H9 (cell line): ENCODE measurements around the gene F11. TPM values are rescaled to one million over a fixed set of nuclear protein-coding genes. Genes with fewer than 3 reads are reported as not detected.

ENCODE experiments used
- DNase-seq: peaks from one replicate; pipeline ENCODE4 v3.0.0-alpha.2; 2017
- H2AFZ ChIP-seq: one replicate; pipeline ENCODE4 v1.6.1; 2013; ENCODE audit warnings: mild to moderate bottlenecking, low read length, control low read depth, moderate library complexity
- H2AK5ac ChIP-seq: 2 replicates; pipeline ENCODE4 v1.6.1; 2013; ENCODE audit warnings: low read length, control low read depth, mixed read lengths; ENCODE audit not compliant: insufficient read length
- H2BK120ac ChIP-seq: one replicate; pipeline ENCODE4 v1.6.1; 2013; ENCODE audit warnings: low read depth, mild to moderate bottlenecking, low read length, control low read depth, inconsistent platforms; ENCODE audit not compliant: poor library complexity, severe bottlenecking
- H2BK12ac ChIP-seq: 2 replicates; pipeline ENCODE4 v1.6.1; 2013; ENCODE audit warnings: low read length, control low read depth, mixed read lengths, low read depth; ENCODE audit not compliant: insufficient read length
- H2BK15ac ChIP-seq: 2 replicates; pipeline ENCODE4 v1.6.1; 2013; ENCODE audit warnings: low read depth, low read length, control low read depth
- H2BK20ac ChIP-seq: one replicate; pipeline ENCODE4 v1.6.1; 2013; ENCODE audit warnings: low read depth, mild to moderate bottlenecking, low read length, control low read depth, inconsistent platforms; ENCODE audit not compliant: poor library complexity, severe bottlenecking
- H2BK5ac ChIP-seq: 2 replicates; pipeline ENCODE4 v1.6.1; 2013; ENCODE audit warnings: low read length, control low read depth, mixed read lengths; ENCODE audit not compliant: insufficient read length
- H3K14ac ChIP-seq: 2 replicates; pipeline ENCODE4 v1.6.1; 2013; ENCODE audit warnings: low read length, control low read depth; ENCODE audit not compliant: insufficient read depth
- H3K18ac ChIP-seq: 2 replicates; pipeline ENCODE4 v1.6.1; 2013; ENCODE audit warnings: low read depth, mild to moderate bottlenecking, mixed read lengths, low read length, control low read depth; ENCODE audit not compliant: insufficient read length
- H3K23ac ChIP-seq: 2 replicates; pipeline ENCODE4 v1.6.1; 2013; ENCODE audit warnings: low read length, control low read depth, mixed read lengths, low read depth; ENCODE audit not compliant: insufficient read length
- H3K23me2 ChIP-seq: 2 replicates; pipeline ENCODE4 v1.6.1; 2013; ENCODE audit warnings: low read depth, mild to moderate bottlenecking, mixed read lengths, low read length, control low read depth; ENCODE audit not compliant: insufficient read length, poor library complexity, severe bottlenecking
- H3K27ac ChIP-seq: 2 replicates; pipeline ENCODE4 v1.5.1; 2013; ENCODE audit warnings: low read length, control low read depth, mixed read lengths, low read depth; ENCODE audit not compliant: insufficient read length
- H3K27me3 ChIP-seq: 2 replicates; pipeline ENCODE4 v1.6.1; 2013; ENCODE audit warnings: low read length, control low read depth, inconsistent platforms; ENCODE audit not compliant: insufficient read depth
- H3K4ac ChIP-seq: 2 replicates; pipeline ENCODE4 v1.6.1; 2013; ENCODE audit warnings: low read depth, mild to moderate bottlenecking, control low read depth, inconsistent platforms, low read length, moderate library complexity
- H3K4me1 ChIP-seq: 2 replicates; pipeline ENCODE4 v1.6.1; 2013; ENCODE audit warnings: low read length, control low read depth, inconsistent platforms; ENCODE audit not compliant: insufficient read depth
- H3K4me2 ChIP-seq: 2 replicates; pipeline ENCODE4 v1.6.1; 2013; ENCODE audit warnings: low read length, control low read depth, mixed read lengths; ENCODE audit not compliant: insufficient read length, insufficient read depth
- H3K56ac ChIP-seq: 2 replicates; pipeline ENCODE4 v1.6.1; 2013; ENCODE audit warnings: low read depth, mild to moderate bottlenecking, mixed read lengths, low read length, control low read depth; ENCODE audit not compliant: insufficient read length
- H3K79me1 ChIP-seq: 2 replicates; pipeline ENCODE4 v1.6.1; 2013; ENCODE audit warnings: low read depth, mild to moderate bottlenecking, moderate library complexity, low read length, control low read depth, inconsistent platforms; ENCODE audit not compliant: insufficient read depth, poor library complexity, severe bottlenecking
- H3K79me2 ChIP-seq: 2 replicates; pipeline ENCODE4 v1.6.1; 2013; ENCODE audit warnings: low read length, control low read depth, inconsistent platforms; ENCODE audit not compliant: insufficient read depth
- H3K9ac ChIP-seq: 2 replicates; pipeline ENCODE4 v1.6.1; 2013; ENCODE audit warnings: low read length, control low read depth, mixed read lengths; ENCODE audit not compliant: insufficient read length; ENCODE audit errors: extremely low read depth
- H3K9me3 ChIP-seq: one replicate; pipeline ENCODE4 v1.6.1; 2013; ENCODE audit warnings: low read depth, low read length, inconsistent platforms; ENCODE audit not compliant: control insufficient read depth
- H3T11ph ChIP-seq: one replicate; pipeline ENCODE4 v1.6.1; 2013; ENCODE audit warnings: mild to moderate bottlenecking, low read length, control low read depth, inconsistent platforms
- H4K20me1 ChIP-seq: one replicate; pipeline ENCODE4 v1.6.1; 2013; ENCODE audit not compliant: control insufficient read depth, insufficient read length, insufficient read depth
- H4K5ac ChIP-seq: 2 replicates; pipeline ENCODE4 v1.6.1; 2013; ENCODE audit warnings: low read depth, mild to moderate bottlenecking, mixed read lengths, low read length, control low read depth; ENCODE audit not compliant: insufficient read length
- H4K8ac ChIP-seq: replicated peaks from 2 replicates; pipeline ENCODE4 v1.6.1; 2013; ENCODE audit warnings: low read length, control low read depth, mixed read lengths, low read depth; ENCODE audit not compliant: insufficient read length
- H4K91ac ChIP-seq: 2 replicates; pipeline ENCODE4 v1.6.1; 2013; ENCODE audit warnings: low read depth, mild to moderate bottlenecking, moderate library complexity, mixed read lengths, low read length, control low read depth; ENCODE audit not compliant: insufficient read length
- H3K27ac Mint-ChIP-seq, 3 experiments: 2 replicates in 2 of 3; 3 replicates in 1 of 3; pipeline ENCODE4 v1.8.0; 2020 to 2021; ENCODE audit warnings: mixed read lengths in 3 of 3, mild to moderate bottlenecking in 1 of 3, moderate library complexity in 1 of 3
- H3K27me3 Mint-ChIP-seq: 2 replicates; pipeline ENCODE4 v1.8.0; 2021; ENCODE audit warnings: low read depth, mild to moderate bottlenecking, moderate library complexity, mixed read lengths
- H3K36me3 Mint-ChIP-seq, 3 experiments: 2 replicates in 2 of 3; 3 replicates in 1 of 3; pipeline ENCODE4 v1.8.0; 2020 to 2021; ENCODE audit warnings: low read depth in 3 of 3, mixed read lengths in 3 of 3; ENCODE audit not compliant: insufficient read depth in 1 of 3
- H3K4me1 Mint-ChIP-seq, 2 experiments: 2 replicates each; pipeline ENCODE4 v1.8.0; 2020; ENCODE audit warnings: mixed read lengths in 2 of 2
- H3K4me3 Mint-ChIP-seq, 2 experiments: 2 replicates in 1 of 2; 3 replicates in 1 of 2; pipeline ENCODE4 v1.8.0; 2020 to 2021; ENCODE audit warnings: mild to moderate bottlenecking in 2 of 2, mixed read lengths in 2 of 2, moderate library complexity in 1 of 2
- H3K9me3 Mint-ChIP-seq, 2 experiments: 2 replicates in 1 of 2; 3 replicates in 1 of 2; pipeline ENCODE4 v1.8.0; 2020; ENCODE audit warnings: mild to moderate bottlenecking in 2 of 2, mixed read lengths in 2 of 2, moderate library complexity in 1 of 2
- whole genome bisulfite sequencing: extraction: QIAGEN DNeasy Blood & Tissue Kit; methylation state at CpG from one replicate; pipeline ENCODE4 v1.1.7; 2013; ENCODE audit warnings: missing lambda C conversion rate, low lambda C conversion rate, mixed read lengths; ENCODE audit not compliant: insufficient read length; ENCODE audit errors: extremely low coverage; 5-methylcytosine and 5-hydroxymethylcytosine counted together
- total RNA-seq: library from RNA; stranded (reverse); gene quantifications from 2 replicates; pipeline ENCODE4 v1.2.1, GENCODE V29; 2021
- TF ChIP-seq, protein P1 (sequence below): fragments of 200-600 bp; sonication (generic); conservative IDR thresholded peaks from 3 replicates; pipeline ENCODE4 v1.8.0; 2021; ENCODE audit warnings: antibody characterized with exemption, mild to moderate bottlenecking

F11 gene
- total RNA-seq, 1 experiment from 2014 or later: 0.50 TPM

DNA sequence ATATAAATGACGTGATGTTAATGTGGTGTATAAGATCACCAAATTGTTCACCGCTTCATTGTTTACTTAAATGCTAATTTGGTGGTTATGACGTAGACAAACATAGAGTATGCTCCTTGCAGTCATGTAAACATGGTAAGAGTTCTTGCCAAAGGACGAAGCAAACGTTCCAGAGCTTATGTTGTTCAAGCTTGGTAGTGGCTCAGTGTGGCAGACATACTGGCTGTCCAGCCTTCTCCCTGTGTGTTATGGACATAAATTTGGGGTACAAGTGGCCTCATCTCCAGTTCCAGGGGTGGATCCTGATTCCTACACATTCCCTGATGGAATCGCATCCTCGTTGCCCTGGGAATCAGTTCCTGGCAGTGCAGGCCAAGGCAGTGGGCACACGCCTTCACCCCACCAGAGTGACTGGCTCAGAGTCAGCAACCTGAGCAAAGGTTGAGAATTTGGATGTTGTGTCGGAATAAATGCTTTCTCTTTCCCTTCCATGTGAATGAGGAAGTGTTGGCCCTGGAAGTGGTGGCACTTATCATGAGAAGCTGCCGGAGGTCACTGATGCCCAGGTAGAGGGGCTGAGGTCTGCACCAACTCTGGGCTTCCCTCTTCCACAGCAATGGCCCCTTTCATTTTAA lies 25.4 kb downstream of the F11 start:
- H3K4ac ChIP-seq: no peak overlapping the region
- no peak overlapping the region for H2BK12ac ChIP-seq
- no peaks in the 10 kb centered on the region for H3K9me3 Mint-ChIP-seq
- H2AFZ ChIP-seq: no peak overlapping the region
- H3K23ac ChIP-seq: no peak overlapping the region
- no peaks in the 10 kb centered on the region for H3K79me1 ChIP-seq
- no peak for DNase-seq
- H3K27me3 ChIP-seq: no peaks in the 10 kb centered on the region
- no peak overlapping the region for H2BK120ac ChIP-seq
- H4K5ac ChIP-seq: no peak overlapping the region
- no peak overlapping the region for H3K27ac ChIP-seq
- H3K9ac ChIP-seq: no peak overlapping the region
- H3K27me3 Mint-ChIP-seq: no peaks in the 10 kb centered on the region
- no peak overlapping the region for H3K18ac ChIP-seq
- no peak overlapping the region for H3K4me3 Mint-ChIP-seq
- H4K8ac ChIP-seq: no peak overlapping the region
- no peak overlapping the region for H3K14ac ChIP-seq
- WGBS: no CpG with 5 or more reads among the region's 10 CpGs
- TF ChIP-seq, protein P1, sequence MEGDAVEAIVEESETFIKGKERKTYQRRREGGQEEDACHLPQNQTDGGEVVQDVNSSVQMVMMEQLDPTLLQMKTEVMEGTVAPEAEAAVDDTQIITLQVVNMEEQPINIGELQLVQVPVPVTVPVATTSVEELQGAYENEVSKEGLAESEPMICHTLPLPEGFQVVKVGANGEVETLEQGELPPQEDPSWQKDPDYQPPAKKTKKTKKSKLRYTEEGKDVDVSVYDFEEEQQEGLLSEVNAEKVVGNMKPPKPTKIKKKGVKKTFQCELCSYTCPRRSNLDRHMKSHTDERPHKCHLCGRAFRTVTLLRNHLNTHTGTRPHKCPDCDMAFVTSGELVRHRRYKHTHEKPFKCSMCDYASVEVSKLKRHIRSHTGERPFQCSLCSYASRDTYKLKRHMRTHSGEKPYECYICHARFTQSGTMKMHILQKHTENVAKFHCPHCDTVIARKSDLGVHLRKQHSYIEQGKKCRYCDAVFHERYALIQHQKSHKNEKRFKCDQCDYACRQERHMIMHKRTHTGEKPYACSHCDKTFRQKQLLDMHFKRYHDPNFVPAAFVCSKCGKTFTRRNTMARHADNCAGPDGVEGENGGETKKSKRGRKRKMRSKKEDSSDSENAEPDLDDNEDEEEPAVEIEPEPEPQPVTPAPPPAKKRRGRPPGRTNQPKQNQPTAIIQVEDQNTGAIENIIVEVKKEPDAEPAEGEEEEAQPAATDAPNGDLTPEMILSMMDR: no peak
- peak overlapping the region in 1 of 3 experiments; percentile 77; a peak in 2 of 7 replicates for H3K27ac Mint-ChIP-seq
- H3K4me2 ChIP-seq: no peak overlapping the region
- no peaks in the 10 kb centered on the region for H3K23me2 ChIP-seq
- no peak overlapping the region for H2BK20ac ChIP-seq
- H3K56ac ChIP-seq: no peak overlapping the region
- H3K9me3 ChIP-seq: no peaks in the 10 kb centered on the region
- no peaks in the 10 kb centered on the region for H4K20me1 ChIP-seq
- H2BK5ac ChIP-seq: no peak overlapping the region
- no peak overlapping the region for H2AK5ac ChIP-seq
- H3K79me2 ChIP-seq: no peaks in the 10 kb centered on the region
- H3K4me1 Mint-ChIP-seq: peaks cover 2 to 17% of the 10 kb centered on the region in 2 experiments; a peak in 3 of 4 replicates
- H3T11ph ChIP-seq: no peak overlapping the region
- 0 out of 2 replicates have a peak, but pooled peaks cover 3% of the 10 kb centered on the region for H3K4me1 ChIP-seq
- no peak overlapping the region for H4K91ac ChIP-seq
- no peak overlapping the region for H2BK15ac ChIP-seq
- no peaks in the 10 kb centered on the region; a peak in 1 of 7 replicates for H3K36me3 Mint-ChIP-seq
